ENCODE results near the gene C2CD2. TPM values are rescaled to one million over a fixed set of nuclear protein-coding genes. Genes with fewer than 3 reads are reported as not detected.

Gene C2CD2
- total and polyA plus RNA-seq, 2 experiments from 2014 or later, result 4.5 to 16.2 TPM

GRCh38 chr21:41864311-41865001, 89.4 kb downstream of the C2CD2 start:
- H3K36me3 ChIP-seq (ENCODE audit: insufficient read depth), result no peaks in the 10 kb centered on the region
- Mint-ChIP-seq H3K4me1 (peaks cover 11% of the 10 kb centered on the region), H3K9me3 (no peaks in the 10 kb centered on the region), H3K27me3 (ENCODE audit: insufficient read depth, low read depth, poor library complexity) (peaks cover 4% of the 10 kb centered on the region), H3K4me3 (no peak overlapping the region), H3K36me3 (ENCODE audit: low read depth) (no peaks in the 10 kb centered on the region), H3K27ac (0 out of 2 replicates have a peak overlapping the region, but pooled peaks have one; percentile 56)
- H3K4me2 ChIP-seq, result no peak overlapping the region
- H3F3A ChIP-seq (replicated peaks; ENCODE audit: low read depth), result no peaks in the 10 kb centered on the region
- peaks cover 32% of the 10 kb centered on the region for H3K79me2 ChIP-seq (replicated peaks; ENCODE audit: insufficient read depth)
- no peak overlapping the region for H2AFZ ChIP-seq
- no peak for ATAC-seq
- no peaks in the 10 kb centered on the region for H3K27me3 ChIP-seq (ENCODE audit: insufficient read depth)
- H3K9me2 ChIP-seq (ENCODE audit: insufficient read depth), result no peaks in the 10 kb centered on the region
- no peak overlapping the region for H3K4me3 ChIP-seq
- H3K4me1 ChIP-seq (ENCODE audit: insufficient read depth), result no peaks in the 10 kb centered on the region
- no peak for TF ChIP-seq EZH2phosphoT487 (IDR thresholded peaks at IDR 0.05; ENCODE audit: unreplicated experiment)
- no peak for TF ChIP-seq ZNF114 (CRISPR knock-in tag; IDR thresholded peaks at IDR 0.05)
- no peak for TF ChIP-seq NANOG (IDR thresholded peaks at IDR 0.05; ENCODE audit: borderline replicate concordance)
- no peak for TF ChIP-seq ZNF462 (CRISPR knock-in tag; IDR thresholded peaks at IDR 0.05)
- no peak for TF ChIP-seq JUNB (IDR thresholded peaks at IDR 0.05; ENCODE audit: unreplicated experiment)
- TF ChIP-seq ZNF331 (CRISPR knock-in tag; IDR thresholded peaks at IDR 0.05; ENCODE audit: low read depth), result no peak
- TF ChIP-seq, protein P1, sequence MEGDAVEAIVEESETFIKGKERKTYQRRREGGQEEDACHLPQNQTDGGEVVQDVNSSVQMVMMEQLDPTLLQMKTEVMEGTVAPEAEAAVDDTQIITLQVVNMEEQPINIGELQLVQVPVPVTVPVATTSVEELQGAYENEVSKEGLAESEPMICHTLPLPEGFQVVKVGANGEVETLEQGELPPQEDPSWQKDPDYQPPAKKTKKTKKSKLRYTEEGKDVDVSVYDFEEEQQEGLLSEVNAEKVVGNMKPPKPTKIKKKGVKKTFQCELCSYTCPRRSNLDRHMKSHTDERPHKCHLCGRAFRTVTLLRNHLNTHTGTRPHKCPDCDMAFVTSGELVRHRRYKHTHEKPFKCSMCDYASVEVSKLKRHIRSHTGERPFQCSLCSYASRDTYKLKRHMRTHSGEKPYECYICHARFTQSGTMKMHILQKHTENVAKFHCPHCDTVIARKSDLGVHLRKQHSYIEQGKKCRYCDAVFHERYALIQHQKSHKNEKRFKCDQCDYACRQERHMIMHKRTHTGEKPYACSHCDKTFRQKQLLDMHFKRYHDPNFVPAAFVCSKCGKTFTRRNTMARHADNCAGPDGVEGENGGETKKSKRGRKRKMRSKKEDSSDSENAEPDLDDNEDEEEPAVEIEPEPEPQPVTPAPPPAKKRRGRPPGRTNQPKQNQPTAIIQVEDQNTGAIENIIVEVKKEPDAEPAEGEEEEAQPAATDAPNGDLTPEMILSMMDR (conservative IDR thresholded peaks at IDR 0.05; ENCODE audit: low read depth in 2 of 2), result no peak
- H4K20me1 ChIP-seq (replicated peaks; ENCODE audit: insufficient read depth), result no peaks in the 10 kb centered on the region; the same call in 1 of the 2 replicates
- no peak overlapping the region for H3K27ac ChIP-seq (ENCODE audit: low read depth)
- no peak for DNase-seq (ENCODE audit: low spot score)
